HG02642 (cell line): ENCODE data around the gene FANK1.

Experiments
- ATAC-seq: cut with Tn5 transposase; IDR thresholded peaks from one replicate; pipeline ENCODE4 v1.9.1; 2021; ENCODE audit warnings: mild to moderate bottlenecking; ENCODE audit not compliant: unreplicated experiment, poor library complexity

The FANK1 gene

DNA sequence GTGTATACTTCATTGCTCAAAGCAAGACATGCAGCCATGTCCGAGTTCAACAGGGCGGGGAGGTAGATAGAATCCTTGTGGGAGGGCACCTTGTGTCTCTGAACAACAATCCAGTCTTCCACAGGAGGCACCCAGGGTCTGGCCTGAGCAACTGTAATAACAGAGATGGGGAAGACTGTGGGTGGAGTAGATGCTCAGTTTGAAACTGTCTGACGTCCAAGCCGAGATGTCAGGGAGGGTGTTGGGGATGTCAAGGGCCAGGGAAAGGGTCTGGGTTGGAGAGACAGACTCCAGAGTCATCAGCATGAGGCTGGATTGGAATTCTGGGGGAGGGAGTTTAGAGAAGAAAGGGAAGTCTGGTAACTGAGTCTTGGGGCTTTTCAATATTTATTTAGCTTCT is 88.0 kb downstream of the FANK1 start:
- ATAC-seq = no peak

DNA sequence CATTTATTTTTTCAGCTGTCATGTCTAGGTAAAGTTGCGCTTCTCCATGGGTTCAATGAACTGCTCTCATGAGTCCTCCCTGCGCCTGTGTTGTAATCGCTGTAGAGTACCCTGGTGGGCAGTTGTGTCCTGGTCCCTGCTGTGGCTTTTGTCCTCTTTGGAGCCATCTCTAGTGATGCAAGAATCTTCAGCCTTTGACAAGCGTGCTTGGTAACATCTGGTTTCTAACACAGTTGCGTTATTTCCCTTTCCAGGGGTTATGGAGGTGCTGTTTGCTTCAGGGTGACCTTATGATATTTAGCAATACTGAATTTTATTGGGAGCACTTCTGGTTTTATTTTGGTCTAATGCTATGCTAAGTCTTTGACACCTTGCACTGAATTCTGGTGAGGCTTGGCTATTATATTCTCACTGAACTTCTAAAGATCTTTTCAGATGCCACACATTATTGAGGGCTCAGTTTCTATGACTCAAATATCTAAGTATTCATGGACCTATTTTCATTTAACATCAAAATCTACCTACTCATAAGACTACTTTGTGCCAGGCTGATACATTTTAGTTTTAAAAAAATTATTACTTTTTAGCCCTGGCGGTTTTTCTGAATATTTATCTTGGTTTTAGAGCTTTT is 88.6 kb downstream of the FANK1 start:
- ATAC-seq = no peak

DNA sequence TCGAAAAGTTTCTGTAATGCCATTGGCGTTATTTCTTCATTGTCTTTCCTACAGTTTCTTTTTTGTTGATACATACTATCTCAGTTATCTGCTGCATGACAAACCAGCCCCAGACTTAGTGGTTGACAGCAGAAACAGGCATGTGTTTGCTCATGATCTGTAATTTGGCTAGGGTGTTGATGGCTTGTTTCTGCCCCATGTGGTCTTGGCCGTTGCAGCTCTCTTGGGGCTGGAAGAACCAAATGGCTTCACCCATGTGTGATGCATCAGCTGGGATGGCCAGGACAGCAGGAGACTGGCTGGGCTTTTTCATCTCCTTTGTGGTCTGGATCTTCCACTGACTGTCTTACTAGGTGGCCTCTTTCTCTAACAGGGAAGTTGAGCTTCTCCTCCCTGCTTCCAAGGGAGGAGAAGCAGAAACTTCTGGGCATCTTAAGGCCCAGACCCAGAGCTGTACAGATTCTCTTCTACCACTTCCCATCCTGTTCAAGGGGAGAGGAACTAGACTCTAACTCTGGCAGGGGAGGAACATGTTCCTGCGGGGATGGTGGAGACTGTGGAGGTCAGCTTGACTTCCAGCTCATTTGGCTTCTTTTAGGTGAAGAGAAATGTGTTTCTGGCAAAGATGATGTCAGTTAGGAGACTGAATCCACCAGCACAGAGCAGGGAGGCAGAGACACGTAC is 89.3 kb downstream of the FANK1 start:
- ATAC-seq = no peak

DNA sequence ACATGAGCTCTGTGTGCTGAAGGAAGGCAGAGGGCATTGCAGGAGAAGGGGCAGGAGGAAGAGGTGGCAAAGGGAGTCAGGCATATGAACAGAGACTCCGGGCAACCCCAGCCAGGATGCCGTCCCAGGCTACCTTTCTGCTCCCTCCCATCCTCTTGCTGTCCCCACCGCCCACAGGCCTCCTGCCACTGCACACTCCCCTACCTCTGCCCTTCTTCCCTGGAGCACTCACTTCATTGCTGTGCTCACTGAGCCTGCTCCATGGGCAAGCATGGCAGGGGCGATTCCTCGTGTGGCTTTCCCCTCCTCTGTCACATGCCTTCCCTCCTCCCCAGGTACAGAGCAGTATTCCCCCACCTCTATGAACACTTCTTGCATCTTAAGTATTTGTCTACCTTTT is 93.4 kb downstream of the FANK1 start:
- ATAC-seq = no peak

DNA sequence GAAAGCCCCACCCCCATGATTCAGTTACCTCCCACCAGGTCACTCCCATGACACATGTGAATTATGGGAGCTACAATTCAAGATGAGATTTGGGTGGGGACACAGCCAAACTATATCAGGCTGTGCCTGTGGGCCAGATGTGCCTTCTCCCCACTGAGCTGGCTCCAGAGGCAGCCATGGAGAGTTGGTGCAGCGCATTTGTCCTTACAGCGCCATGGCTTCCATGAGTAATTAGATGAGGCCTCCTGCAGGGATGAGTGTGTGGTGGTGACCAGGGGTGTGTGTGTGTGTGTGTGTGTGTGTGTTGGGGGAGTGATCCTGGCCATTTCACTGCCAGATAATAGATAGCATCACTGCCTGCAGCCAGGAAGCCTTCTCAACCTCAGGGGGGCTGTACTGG is 94.6 kb downstream of the FANK1 start:
- no peak for ATAC-seq

DNA sequence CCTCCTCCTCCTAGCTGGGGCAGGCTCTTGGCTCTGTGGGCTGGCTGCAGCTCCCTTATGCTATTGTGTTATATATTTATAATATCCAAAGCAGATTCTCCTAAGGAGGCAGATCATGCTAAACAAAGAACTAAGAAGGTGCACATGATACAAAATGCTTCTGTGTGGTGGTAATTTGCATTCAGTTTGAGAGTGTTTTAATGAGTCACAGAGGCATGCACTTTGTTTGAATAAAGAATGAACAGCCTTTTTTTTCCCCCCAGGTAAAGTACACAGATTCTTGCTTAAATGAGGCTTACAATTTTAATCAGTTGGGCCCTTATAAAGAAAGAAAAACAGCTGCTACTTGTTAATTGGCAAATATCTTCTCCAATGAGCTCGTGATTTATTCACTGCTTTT is 95.0 kb downstream of the FANK1 start:
- ATAC-seq = no peak

DNA sequence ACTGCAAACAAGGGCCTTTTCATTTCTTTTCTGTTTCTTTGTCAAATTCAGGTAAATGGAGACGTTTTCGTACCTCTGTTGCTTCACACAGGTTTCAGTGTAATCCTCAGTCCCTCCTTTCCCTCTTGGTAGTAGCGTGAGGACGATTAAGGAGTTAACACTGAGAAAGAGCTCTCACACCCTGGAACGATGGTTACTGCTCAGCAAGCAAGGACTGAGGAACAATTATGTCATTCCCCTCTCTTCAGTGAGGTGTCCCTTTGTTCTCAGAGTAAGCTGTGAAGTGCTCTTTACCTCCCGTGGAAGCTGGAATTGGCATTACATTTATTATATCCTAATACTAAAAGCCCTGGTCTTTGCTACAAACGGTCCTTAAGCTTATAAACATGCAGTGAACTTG is 95.9 kb downstream of the FANK1 start:
- ATAC-seq = no peak

DNA sequence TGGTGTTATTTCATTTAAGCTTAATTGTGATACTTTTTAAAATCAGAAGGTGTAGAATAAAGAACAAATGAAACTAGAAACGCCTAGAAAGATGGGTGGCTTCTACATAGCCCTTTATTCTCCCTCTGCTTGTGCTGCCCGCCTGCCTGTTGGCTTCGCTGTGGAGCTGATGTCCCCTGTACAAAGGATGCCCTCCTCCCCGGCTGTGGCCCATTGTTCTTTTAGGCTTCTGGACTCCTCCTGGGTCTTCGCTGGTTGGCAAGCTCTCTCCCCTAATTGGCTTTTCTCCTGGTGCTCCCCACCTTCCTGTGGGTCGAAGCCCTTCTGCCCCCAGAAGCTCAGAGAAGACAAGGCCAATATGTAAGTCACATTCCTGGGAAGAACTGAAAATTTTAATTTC is 98.2 kb downstream of the FANK1 start:
- ATAC-seq = no peak

DNA sequence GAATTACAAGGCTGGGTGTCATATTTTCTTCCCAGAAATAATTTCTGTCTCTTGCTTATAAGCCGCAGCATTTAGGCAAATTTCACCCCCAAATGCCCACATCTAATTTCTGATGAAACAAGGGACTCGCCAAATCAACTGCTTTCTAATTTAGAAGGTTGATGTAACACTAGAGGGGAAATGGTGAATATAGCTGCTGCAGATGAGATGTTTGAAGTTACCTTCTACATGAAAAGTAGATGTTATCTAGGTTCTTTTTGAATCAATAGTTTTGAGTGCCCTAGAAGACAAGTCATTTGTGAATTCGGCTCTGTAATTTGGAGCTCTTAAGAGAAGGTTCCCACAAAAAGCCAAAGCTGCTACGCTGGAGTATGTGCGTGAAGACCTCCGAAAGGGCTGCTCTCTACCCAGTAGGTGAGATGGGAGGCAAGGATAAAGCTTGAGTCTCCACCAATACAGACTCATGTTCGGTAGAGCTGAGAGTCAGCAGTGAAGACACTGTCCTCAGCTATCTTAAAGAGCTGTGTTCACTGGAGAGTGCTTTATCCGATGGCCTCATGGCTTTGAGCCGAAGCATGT is 99.5 kb downstream of the FANK1 start:
- ATAC-seq = no peak

DNA sequence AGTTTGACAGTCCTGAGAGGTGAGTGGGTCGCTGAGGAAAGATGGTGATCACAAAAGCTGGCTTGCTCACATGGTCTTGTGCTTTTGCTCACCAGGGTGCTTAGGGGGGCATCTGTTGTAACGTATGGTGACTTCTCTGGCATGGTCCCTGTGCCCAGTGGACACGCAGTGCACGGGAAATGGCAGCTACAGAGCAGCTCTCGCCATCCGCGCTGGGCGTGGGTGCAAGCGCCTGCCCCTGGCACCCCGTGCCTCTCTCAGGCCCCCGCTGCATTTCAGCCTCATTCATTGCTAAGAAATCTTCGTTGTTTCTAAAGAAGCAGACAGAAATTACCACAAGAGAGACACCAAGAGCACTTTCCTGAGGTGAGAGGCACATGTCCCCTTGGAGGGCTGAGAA is 101.2 kb downstream of the FANK1 start:
- no peak for ATAC-seq

DNA sequence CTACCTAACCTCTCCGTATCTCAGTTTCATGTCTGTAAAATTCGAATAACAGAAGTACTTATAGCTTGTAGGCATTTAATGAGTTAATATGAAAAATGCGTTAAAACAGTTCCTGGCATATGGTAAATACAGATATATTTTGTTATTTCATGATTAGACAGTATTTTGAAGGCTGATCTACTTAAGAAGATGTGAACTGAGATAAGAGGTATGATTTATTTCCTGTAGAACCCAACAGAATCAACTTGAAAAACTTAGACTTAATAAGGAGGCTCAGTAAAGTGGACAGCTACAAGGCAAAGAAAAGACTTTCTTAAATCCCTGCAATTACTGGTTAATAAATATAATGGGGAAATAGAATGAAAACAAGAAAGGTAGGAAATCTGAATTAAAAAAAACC is 103.3 kb downstream of the FANK1 start:
- no peak for ATAC-seq

DNA sequence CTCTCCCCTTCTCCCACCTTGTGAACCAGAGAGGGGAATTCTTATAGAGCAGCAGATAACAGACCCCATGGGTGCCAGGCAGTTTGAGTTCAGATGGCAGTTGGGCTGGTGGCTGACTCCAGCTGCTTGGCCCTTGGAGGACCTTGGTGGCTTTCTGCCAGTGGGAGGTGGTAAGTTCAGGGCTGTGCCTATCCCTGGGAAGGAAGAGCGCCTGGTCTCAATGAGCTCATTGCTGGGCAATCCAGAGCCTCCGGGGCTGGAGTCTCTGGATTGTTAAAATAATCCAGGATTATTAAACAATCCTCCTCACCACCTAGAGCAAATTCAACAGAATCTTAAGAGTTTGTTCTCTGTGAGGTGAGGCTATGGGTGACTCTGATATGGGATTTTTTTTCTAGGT is 105.2 kb downstream of the FANK1 start:
- no peak for ATAC-seq

DNA sequence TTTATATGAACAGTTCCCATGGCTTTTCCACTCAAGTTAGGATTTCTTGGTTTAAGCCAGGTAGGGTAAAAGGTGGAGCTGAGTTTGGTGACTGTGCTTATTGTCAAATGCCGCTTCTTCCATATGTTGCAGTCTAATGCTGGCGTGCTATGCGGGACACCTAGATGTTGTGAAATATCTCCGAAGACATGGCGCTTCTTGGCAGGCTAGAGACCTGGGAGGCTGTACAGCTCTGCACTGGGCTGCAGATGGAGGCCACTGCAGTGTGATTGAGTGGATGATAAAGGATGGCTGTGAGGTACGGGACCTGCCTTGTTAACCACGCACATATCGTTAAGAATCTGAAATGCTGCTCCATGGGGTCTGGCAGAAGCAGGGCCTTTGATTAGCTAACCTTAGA is 108.4 kb downstream of the FANK1 start:
- no peak for ATAC-seq

DNA sequence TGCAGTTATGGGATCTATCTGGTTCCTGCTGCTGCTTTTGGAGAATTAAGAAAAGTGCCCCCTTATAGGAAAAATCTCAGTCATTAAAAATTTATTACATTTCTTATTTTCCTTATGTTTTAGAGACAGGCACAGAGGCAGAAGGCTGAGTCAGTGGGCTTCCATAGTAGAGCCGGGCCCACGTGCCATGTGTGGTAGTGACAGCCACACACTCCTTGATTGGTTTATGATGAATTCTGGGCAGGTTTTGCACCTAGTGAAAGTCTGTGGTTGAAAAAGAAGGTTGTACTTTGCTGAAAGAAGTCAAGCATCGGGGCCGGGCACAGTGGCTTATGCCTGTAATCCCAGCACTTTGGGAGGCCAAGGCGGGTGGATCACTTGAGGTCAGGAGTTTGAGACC is 109.9 kb downstream of the FANK1 start:
- ATAC-seq = no peak

DNA sequence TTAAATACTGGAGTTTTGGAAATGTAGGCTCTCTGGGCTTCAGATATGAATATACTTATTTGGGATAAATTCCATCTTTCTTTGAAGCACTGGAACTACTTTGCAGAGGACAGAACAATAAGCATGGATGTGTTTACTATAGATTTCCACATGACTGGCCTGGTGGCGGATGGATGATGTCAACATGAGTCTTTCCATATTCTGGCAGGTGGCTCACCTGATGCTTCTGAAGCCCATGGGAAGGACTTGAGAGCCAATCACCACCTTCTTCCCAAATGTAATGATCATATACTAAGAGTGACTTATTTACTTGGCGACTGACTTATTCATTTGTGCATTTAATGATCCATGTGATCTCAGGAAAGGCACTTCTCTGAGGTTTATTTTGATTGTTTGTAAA is 110.5 kb downstream of the FANK1 start:
- no peak for ATAC-seq

DNA sequence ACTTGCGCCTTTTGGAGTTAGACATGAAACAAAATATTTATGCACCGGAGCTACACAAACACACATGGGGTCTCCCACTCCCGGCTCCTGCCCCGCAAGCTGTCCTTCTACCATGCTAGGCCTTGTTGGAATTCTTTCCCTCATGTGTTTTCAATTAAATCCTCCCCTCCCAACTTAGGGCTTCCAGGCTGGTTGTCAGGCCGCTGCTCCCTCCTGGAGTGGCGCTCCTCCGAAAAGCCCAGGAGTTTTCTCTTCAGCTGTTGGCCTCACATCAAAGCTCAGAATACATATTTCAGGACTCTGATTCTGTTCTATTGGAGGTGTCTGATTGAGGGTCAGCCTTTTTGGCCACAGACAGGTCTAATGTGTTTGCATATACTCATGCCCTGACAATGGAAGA is 113.3 kb downstream of the FANK1 start:
- no peak for ATAC-seq

DNA sequence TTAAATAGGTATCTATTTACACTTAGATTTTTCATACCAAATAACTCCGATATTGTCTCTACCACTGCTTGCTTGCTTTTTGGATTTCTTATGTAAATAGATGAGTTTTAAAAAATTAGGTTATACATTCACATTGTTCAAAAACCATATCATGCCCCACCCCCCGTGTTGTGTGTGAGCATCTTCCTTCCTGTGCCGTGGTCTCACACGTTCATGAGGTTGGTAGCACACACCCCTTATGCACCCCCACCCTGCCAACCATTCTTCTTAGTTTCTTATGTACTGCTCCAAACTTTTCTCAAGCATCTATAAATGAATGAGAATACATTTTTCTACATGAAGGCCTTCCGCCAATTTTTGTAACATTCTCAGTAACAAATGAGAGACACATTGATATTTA is 115.6 kb downstream of the FANK1 start:
- ATAC-seq = no peak

DNA sequence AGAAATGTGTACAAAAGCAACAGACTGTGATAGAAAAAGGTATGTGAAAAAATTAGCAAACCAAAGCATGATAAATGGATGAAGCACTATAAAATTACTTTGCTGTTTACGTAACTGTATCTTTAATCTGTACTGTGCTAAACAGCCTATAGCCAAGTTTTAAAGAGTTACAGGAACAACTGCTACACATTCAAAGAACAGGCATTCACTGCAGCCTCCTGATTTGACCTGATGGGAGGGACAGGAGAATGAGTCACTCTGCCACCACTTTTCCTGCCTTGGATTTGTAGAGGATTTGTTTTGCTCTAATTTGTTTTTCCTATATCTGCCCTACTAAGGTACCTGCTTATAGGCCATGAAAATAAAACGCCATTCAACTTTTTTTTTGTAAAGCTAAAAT is 116.1 kb downstream of the FANK1 start:
- ATAC-seq = no peak

DNA sequence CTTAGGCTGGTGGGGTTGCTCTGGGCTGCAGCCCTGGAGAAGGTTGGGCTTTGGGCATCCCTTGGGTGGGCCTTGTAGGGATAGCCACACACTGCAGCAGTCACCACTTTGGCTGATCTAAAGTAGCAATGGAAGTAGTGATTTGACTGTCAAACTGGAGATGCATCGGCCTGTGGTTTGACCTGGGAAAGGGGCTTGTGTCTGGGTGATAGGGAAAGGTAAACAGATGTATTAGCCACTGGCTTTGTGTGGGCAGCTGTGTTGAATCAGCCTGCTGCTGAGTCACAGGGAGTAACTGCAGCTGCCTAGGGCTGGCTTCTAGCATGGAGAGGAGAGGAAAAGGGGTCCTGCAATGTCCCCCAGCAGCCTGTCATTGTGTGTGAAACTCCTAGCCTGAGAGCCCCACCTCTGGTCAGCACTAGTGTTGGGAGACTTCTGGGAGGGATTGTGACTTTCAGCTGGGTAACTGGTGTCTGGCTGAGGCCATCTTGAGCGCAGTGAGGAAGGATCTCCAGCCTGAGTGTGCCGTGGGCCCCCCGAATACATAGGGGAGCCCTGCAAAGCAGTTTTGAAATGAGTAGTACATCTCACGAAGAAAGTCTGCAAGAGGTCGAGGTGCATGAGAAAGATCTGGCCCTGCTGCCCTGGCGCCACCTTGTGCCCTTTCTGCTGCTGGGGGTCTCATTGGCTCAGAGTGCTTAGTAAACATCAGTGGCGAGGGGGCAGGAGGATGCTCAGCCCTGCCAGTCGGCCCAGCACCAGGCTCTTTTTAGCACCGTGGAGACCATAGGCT is 117.3 kb downstream of the FANK1 start:
- no peak for ATAC-seq

DNA sequence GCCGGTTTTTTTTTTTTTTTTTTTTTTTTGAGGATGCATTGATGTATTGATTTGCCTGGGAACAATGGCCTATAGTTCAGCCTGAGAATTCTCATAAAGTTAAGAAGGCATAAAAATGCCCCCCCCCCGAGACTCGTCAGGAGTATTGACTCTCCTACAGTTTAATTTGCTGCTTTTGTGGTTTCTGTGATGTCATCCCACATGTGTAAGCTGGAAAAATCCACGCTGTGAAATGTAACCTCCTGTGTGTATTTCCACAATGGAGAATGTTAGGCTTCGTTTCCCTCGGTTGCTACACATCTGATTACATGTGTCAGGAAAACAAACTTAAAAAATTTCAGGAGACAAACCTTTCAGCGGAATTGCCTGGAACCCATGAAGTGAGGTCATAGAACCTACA is 117.9 kb downstream of the FANK1 start:
- ATAC-seq = no peak

DNA sequence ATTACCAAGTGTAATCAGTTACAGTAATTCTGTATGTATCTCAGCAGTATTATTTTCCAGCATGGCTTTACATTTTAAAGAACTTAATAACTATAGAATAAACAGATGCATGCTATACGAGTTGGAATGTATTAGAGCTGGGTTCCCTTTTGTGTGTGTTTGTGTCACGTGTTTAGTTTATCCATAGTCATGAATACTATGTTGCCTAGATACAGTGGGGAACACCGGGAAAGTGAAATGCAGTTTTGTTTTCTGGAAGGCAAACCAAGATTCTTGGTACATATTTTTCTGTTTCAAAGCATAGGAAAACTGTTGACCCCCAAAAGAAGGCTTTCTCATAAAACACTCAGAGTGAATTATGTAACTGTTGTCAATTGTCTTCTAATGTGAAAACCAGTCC is 119.0 kb downstream of the FANK1 start:
- no peak for ATAC-seq
